NK-92 treated with Interleukin-12 subunit alpha and Interleukin-12 subunit beta, amount 100 ng/mL, for 24 hours (cell line): Measurements from ENCODE around the gene IFI44L.

Experiments used
- DNase-seq: peaks from one replicate; lab custom pipeline; 2025; lab: John Stamatoyannopoulos, UW

IFI44L gene

DNA sequence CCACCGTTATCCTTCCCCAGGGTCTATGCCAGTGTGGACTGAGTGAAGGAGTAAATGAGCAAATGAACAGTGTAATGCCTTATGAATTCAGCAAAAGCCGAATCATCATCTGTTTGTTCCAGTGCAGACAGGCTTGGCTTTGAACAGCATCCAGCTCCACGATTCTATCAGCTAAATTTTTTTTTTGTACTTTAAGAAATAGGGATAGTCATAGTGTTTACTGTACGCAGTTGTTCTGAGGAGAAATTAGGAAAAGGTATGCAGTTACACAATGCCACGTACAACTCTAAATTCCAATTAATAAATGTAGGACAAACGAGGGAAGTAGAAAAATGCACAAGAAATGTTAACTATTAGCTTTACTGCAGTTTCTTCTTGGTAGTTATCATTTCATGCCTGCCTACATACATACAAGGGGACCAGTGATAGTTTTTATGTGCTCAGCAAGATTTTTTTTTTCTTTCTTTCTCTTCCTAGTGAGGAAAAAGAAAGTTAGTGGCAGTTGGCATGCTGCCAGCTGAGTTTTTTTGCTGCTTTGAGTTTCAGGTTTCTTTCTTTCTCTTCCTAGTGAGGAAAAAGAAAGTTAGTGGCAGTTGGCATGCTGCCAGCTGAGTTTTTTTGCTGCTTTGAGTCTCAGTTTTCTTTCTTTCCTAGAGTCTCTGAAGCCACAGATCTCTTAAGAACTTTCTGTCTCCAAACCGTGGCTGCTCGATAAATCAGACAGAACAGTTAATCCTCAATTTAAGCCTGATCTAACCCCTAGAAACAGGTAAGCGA, at the start of gene IFI44L:
IFI44L (plus strand) TSS at position 646 of the 777 bp plus-strand sequence. CDS start 7,468 bp downstream, outside the sequence.
- DNase-seq, result no peak

DNA sequence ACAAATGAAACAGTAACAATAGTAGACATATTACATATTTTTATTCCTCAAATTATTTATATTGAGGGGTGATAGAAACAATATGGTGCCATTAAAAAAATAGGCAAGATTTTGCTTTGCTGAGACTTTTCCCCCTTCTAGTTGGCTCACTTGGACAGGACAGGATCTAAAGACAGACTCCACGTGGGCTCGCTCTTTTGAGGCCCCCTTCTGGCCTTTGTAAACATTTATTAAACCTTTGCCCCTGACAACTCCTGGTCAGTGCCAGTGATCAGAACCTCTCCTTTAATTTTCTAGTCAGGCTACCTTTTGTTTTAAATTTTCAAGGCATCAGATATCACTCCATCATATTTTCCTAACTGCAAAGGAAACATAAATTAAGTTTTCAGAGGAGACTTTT, 49.7 kb upstream of the IFI44L start:
- DNase-seq, result no peak

DNA sequence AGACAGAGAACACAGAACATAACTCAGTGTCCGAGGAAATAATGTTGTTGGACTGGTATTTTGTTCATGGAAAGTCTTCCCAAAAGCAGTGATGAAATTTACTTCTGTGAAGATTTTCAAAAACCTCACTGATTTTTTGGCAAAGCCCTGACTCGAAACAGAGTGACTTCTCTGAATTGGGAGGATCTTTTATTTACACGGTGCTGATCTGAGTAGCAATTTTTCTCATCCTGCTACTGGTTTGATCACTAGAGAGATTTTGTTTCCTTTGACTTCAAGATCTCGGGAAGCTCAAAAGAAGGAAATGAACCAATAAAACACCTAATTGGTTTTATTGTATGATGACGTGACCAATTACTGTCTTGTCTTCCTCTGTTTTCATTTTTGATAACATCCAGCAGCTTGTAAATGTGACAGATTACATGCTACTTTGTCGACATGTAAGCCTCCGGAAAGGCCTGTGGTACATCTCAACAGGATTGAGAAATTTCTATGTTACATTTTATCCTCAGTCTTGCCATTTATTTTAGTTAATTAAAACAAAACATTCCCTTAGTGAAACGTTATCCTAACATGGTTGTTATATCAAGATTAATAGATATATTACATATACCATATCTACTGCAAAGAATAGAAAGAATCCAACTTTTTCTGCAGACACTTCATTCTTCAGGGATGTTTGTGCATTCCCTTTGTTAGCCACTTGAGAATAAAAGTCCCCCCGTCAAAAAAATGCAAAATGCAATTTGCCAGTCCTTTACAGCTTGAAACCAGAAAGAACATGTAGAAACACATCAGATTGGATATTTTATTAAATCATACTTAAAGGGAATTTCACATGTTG, 42.8 kb upstream of the IFI44L start:
- no peak for DNase-seq

DNA sequence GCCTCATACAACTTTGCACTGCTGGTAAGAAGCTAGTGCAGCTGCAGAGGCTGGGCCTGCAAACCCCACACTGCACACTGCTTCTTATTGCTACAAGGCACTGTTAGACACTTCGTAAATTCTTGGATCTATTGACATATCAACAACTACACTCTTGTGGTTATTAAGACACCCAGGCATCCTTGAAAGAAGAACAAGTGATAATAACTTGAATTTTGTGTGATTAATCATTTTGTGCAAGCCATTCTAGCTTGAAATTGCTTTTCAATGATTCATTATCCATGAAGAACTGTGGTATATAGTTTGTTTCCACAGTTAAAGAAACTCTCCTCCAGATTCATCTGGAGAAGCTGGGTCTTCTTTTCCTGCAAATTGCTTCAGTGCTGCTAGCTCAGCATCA, 33.7 kb upstream of the IFI44L start:
- DNase-seq, result no peak

DNA sequence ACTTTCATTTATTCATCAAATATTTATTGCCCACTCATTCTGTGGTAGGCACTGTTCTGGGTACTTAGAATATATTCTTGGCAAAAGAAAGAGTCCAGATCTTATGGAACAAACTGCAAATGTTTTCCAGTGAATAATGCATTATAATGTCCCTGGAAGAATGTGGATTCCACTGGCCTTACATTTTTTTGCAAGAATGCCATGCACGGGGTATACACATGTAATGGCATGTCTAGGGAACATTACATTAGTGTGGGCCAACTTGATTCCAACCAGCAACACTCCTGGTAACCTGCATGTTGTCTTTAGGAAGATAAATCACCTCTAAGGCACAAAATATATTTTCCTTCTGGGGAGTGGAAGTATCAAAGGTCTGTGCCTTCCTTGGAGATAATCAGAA, 33.0 kb upstream of the IFI44L start:
- no peak for DNase-seq

DNA sequence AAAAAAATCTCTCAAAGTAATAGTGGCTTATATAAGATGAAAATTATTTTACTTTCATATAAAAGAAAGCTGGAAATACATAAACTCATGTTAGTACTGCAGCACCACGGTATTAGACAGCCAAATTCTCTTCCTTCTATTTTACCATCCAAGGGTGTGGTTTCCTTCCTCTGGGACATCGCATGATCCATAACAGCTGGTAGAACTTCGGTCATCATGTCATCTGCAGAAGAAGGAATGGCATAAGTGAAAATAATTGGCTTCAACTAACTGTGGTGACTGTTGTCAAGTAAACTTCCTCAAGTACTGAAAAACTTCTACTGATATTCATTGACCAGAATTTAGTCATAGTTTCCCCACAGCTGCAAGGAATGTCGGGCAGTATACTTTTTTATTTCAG, 28.3 kb upstream of the IFI44L start:
- DNase-seq, result no peak

DNA sequence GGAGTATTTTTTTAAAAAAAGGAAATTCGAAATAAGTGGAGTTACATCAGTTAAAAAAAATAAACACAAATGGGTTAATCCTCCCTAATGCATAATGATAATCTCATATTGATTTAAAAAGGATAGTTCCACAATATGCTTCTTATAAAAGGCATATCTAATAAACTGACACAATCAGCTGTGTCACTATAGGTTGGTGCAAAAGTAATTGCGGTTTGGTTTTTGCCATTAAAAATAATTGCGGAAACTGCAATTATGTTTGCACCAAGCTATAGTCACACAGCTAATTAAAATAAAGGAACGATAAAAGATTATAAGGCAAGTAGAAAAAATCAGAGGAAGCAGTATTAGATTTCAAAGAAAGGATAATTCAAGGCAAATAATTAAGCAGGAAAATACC, 21.0 kb upstream of the IFI44L start:
- no peak for DNase-seq

DNA sequence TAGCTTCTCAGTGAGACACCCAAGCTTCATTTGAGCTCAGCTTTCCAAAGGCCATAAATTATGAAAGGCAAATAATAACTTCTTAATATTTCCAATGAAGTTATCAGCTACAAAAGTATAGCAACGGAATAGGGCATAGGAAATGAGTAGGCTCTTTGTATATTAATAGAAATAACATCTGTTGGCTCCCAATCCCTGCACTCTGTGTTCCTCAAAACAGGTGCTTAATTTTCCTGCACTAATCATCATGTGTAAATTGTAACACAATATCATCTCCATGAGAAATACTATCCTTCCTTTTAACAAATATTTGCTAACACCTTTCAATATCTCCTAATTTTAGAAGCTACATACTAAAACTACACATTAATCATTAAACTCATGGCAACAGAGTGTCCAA, 19.2 kb upstream of the IFI44L start:
- no peak for DNase-seq

DNA sequence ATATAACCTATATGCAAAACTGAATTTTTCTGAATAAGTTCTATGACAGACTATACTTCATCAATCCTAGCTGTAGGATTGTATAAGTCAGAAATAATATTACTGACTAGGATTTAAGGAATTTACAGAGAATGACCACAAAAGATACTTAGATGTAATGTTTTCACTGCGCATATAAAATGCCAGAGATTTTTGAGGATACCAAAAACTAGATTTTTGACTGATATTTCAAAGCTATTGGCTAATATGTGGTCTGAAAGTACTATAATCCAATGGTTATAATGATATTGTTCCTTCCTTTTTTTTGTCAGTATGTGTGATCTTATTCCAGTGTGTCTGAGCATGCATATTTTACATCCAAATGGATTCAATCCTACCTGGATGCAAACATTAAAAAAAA, 17.0 kb upstream of the IFI44L start:
- no peak for DNase-seq

DNA sequence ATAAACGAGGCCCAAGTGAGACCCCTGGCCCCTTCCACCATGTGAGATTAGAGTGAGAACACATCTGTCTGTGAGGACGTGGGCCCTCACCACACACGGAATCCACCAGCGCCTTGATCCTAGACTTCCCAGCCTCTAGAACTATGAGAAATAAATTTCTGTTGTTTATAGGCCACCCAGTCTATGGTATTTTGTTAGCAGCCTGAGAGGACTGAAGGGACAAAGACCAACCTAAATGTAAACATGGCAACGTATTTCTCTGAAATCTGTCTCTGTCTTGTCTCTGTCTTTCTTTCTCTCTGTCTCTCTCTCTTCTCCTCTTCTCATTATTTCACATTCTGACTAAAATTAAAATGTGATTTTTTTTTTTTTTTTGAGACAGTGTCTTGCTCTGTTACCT, 15.6 kb upstream of the IFI44L start:
- DNase-seq, result no peak

DNA sequence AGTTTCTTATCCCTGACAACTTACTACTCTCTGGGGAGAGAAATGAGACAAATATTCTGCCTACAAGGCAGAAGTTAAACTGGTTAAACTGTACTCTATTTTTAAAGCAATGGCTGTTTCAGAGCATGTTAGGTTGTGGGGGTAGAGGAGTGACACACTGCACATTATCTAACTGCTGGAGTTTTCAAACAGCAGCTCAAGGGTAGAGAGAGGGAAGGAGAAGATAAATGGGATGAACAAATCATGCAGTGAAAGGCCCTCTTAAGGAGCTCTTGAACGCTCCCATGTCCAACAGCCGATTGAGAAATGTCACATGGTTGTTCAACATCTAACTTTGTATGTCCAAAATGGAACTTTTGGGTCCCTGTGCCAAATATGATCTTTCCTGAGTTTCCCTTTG, 14.0 kb upstream of the IFI44L start:
- no peak for DNase-seq

DNA sequence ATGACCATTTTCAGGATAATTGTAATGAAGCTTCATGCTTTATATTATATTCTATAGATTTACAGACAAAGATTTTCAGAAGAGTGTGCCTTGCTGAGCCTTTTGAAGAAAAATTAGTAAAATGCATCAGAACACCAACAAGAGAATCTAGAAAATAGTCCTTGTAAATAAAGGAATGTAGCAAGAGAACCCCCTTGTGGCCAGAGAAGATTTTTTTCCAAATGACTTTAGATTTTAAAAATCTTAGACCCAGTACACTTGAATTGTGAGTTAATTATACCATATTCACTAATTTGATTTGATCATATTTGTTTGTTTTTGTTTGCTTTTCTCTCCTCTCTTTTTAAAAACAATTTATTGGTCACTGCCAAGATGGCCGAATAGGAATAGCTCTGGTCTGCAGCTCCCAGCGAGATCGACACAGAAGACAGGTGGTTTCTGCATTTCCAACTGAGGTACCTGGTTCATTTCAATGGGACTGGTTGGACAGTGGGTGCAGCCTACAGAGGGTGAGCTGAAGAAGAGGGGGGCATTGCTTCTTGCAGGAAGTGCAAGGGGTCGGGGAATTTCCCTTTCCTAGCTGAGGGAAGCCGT, 12.8 kb upstream of the IFI44L start:
- no peak for DNase-seq

DNA sequence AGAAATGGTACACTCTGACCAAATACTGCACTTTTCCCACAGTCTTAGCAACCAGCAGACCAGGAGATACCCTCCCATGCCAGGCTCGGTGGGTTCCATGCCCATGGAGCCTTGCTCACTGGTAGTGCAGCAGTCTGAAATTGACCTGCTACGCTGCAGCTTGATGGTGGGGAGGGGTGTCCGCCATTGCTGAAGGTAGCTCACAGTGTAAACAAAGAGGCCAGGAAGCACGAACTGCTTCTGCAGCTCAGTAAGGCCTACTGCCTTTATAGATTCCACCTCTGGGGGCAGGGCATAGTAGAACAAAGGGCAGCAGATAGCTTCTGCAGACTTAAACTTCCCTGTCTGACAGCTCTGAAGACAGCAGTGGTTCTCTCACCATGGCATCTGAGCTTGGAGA, 12.3 kb upstream of the IFI44L start:
- DNase-seq, result no peak

DNA sequence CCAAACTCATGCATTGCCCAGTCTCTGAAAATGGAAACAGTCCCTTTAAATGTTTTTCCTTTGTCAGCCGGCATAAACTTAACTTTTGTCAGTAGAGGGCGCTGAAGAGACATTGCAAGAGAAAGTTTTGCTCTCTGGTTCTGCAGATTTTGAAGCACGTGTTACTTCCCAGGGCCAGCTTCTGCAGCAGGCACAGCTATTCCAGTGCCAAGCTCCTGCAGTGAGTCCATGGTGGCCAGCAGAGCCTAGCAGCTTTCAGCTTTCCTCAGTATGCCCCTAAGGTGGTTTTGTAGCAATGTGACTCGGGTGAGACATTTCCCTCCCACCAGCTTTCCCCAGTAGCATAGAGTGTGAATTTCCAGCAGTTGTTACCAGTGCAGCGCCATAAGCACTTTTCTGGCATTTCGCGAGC, 2.6 kb upstream of the IFI44L start:
- DNase-seq, result no peak

DNA sequence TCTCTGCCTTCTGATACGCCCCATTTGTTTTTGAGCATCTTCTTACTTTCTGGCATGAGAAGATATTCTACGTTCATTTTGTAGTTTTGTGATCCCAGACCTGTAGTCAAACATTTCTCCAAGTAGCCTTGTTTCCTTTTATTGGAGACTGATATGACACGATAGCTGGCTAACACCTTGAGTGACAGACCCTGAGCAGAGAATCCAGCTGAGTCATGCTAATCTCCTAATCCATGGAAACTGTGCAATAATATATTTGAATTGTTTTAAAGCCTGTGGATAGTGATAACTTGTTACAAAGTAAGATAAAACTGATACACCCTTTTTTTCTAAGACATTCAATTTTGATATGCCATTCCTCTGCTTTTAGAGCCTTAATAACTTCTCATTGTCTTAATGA, 1.2 kb upstream of the IFI44L start:
- no peak for DNase-seq

DNA sequence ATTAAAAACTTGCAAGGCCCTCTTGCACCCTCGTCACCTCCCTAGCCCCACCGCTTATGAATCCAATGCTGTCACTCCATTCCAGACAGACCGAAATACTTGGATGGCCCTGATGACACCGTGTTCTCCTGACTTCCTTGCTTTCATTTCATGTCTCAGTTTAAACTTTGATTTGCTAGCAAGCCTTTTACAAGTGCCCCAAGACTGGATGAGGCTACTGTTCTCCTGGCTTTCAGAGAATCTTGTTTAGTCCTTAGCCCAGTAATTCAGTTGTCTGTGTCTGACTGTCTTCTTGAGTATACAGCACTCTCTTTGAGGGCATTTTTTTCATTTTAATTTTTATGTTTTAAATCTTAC, 824 bp upstream of the IFI44L start:
- DNase-seq, result no peak

DNA sequence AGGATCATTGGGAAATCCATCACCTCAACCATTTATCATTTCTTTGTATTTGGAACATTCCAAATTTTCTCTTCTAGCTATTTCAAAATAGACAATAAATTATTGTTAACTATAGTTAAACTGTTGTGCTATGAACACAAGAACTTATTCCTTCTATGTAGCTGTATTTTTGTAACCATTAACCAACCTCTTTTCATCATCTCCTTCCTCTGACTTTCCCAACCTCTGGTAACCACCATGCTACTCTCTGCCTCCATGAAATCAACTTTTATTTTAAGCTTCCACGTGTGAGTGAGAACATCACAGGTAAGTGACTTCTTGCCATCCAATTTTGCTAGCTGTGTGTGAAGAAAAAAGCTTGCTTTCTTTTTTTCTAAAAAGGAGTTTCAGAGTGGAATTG, 418 bp downstream of the IFI44L start:
- DNase-seq, result no peak

DNA sequence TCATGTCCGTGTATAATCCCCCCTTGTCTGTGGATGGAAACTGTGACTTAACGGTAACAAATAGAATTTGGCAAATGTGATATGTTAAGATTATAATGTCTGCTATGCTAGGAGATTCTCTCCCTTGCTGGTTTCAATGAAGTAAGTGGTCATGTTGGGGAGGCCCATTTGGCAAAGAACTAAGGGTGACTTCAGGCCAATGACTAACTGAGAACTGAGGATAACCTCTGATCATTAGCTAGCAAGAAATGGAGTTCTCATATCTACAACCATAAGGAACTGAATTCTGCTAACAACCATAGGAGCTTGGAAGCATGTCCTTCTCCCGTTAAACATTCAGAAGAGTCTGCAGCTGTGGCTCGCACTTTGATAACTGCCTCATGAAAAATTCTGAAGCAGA, 2.3 kb downstream of the IFI44L start:
- DNase-seq, result no peak

DNA sequence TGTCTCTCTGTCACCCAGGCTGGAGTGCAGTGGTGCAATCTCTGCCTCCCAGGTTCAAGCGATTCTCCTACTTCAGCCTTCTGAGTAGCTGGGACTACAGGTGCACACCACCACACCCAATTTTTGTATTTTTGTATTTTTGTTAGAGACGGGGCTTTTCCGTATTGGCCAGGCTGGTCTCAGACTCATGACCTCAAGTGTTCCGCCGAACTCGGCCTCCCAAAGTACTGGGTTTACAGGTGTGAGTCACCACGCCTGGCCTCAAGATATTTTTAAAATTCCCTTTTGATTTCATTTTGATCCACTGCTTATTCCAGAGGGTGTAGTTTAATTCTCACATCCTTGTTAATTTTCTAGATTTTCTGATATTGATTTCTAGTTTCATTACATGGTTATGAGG, 3.8 kb downstream of the IFI44L start:
- DNase-seq, result no peak

DNA sequence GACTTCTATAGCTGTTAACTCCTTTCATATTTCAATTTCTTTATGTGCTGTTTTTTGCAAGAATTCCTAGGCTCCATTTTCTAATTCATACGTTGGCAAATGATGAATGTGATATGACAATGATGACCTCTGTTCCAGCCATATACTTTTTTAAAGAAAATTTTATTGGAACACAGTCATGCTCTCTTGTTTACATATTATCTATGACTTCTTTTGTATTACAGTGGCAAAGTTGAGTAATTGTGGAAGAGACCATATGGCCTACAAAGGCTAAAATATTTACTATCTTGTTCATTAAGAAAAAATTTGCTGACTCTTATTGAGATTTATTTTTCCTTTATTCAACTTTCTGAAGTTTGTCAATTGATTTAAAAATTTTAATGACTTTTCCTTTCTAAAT, 7.1 kb downstream of the IFI44L start:
- no peak for DNase-seq

DNA sequence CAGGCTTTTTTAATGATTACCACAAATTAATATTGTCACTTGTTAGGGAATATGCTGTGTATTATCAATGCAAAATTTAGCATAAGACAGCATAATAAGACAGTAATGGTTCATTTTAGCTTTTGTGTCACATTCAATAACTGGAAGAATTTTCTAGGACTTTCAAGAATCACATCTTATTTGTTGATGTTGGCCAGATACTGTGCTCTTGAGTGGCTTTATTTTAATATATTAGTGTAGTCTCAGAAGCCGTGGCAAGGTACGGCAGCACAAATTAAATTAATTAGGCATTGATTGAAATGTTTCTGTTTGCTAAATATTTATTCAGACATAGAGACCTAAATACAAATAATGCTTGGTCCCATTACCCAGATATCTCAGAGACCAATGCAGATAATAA, 10.4 kb downstream of the IFI44L start:
- DNase-seq, result no peak

DNA sequence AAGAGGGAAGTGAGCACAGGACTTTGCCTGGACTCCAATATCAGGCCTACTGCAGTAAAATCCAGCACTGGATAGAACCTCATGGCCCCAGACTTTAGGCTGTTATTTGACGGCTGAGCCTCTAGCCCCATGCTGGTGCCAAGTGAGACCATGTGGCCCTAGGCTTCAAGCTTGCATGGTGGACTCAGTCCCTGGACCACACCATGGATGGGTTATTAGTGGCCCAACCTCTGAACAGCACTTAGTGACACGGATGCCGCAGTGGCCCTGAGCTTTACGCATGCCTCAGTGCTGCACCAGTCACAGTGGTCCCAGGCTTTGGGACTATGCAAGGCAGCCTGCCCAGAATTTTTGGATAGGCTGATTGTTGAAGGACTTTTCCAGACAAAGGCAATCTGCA, 13.0 kb downstream of the IFI44L start:
- DNase-seq, result no peak

DNA sequence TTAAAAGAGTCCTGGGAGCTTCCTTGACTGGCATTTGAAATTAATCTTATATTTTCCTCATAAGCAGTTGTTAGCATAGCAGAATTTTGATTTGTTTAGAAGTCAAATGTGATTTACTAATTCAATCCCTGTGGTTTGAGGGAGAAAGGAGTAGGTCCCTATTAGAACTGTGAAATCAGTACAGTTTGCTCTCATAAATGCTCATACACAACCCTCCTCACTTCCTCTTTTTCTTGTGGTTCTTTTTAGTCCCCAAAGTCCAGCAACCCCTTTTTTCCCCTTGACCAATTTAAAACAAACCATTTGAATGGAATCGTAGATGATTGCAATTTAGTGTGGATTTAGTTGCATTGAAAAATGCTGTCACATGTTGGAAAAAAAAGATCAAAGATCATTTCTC, 20.2 kb downstream of the IFI44L start:
- DNase-seq, result no peak
